Gastroesophageal sphincter (tissue), 2 donors: ENCODE measurements around the gene NUP93.
"Not testable (repeated sequence)": the region's sequence is repeated elsewhere in the genome, so short reads cannot be mapped to it uniquely, and the experiment has no call there.

Experiments
- EP300 ChIP-seq: sonication (generic); formaldehyde crosslinking; IDR thresholded peaks from one replicate; pipeline ENCODE4 v1.6.1; 2017; ENCODE audit warnings: antibody characterized with exemption, mild to moderate bottlenecking
- POLR2A ChIP-seq, 2 donors: fragments of 450-650 bp; IDR thresholded peaks; one replicate each; pipeline ENCODE4 v1.6.1; 2017; ENCODE audit warnings: antibody characterized with exemption in 2 of 2, mild to moderate bottlenecking in 2 of 2, moderate library complexity in 1 of 2
- POLR2AphosphoS5 ChIP-seq: sonication (generic); formaldehyde crosslinking; IDR thresholded peaks from one replicate; pipeline ENCODE4 v1.6.1; 2017; ENCODE audit warnings: antibody characterized with exemption

- TF ChIP-seq POLR2AphosphoS5; POLR2A (IDR thresholded peaks at IDR 0.05); EP300: not testable (repeated sequence)
These were observed 77.7 kb downstream of the NUP93 start for GRCh38 chr16:56807676-56808067.
